HEK293 (cell line): ENCODE measurements around the gene NAV2.

ENCODE experiments used
- CTCF ChIA-PET: fragments of 350-600 bp; formaldehyde crosslinking; extraction: SDS; loops from one replicate; lab custom pipeline; 2021; ENCODE audit warnings: antibody characterized with exemption; lab: Yijun Ruan, JAX
- POLR2A ChIA-PET: fragments of 300-600 bp; formaldehyde crosslinking; extraction: SDS; loops from one replicate; lab custom pipeline; 2020; ENCODE audit warnings: antibody characterized with exemption, inconsistent platforms; lab: Yijun Ruan, JAX
- H3K27ac ChIP-seq: fragments of 200-500 bp; sonication (Bioruptor generic); 2 replicates; pipeline ENCODE4 v1.5.1; 2014; ENCODE audit warnings: low read depth, low read length, control low read depth, inconsistent platforms; ENCODE audit errors: extremely low read depth
- H3K36me3 ChIP-seq, 2 experiments: fragments of 200-500 bp in 1 of 2; sonication (Bioruptor generic) in 1 of 2; 1 replicate in 1 of 2; 2 replicates in 1 of 2; pipeline ENCODE4 v1.5.1; 2014 to 2017; ENCODE audit warnings: inconsistent platforms in 2 of 2, low read length in 2 of 2; ENCODE audit not compliant: control insufficient read depth in 2 of 2, insufficient read depth in 1 of 2
- H3K4me1 ChIP-seq: fragments of 200-500 bp; sonication (Bioruptor generic); 2 replicates; pipeline ENCODE4 v1.5.1; 2014; ENCODE audit warnings: mild to moderate bottlenecking, low read length, inconsistent platforms; ENCODE audit not compliant: control insufficient read depth, insufficient read depth
- H3K4me3 ChIP-seq: 2 replicates; pipeline ENCODE4 v1.5.1; 2011; ENCODE audit warnings: low read depth, mild to moderate bottlenecking, control low read depth, low read length, moderate library complexity
- H3K9me3 ChIP-seq: fragments of 200-500 bp; sonication (Bioruptor generic); 2 replicates; pipeline ENCODE4 v1.5.1; 2014; ENCODE audit warnings: low read depth, low read length, inconsistent platforms; ENCODE audit not compliant: control insufficient read depth, insufficient read depth
- CTCF ChIP-seq: fragments of 450-650 bp; formaldehyde crosslinking; IDR thresholded peaks from 2 replicates; pipeline ENCODE4 v1.5.1; 2016; ENCODE audit warnings: missing biosample characterization, missing genetic modification characterization
- HOXD13 ChIP-seq: sonication (generic); formaldehyde crosslinking; IDR thresholded peaks from 2 replicates; pipeline ENCODE4 v1.8.0; 2022; ENCODE audit warnings: missing genetic modification reagents, borderline replicate concordance
- SCRT1 ChIP-seq: fragments of 450-650 bp; formaldehyde crosslinking; IDR thresholded peaks from 2 replicates; pipeline ENCODE4 v1.5.1; 2016; ENCODE audit warnings: missing biosample characterization, missing genetic modification characterization, borderline replicate concordance
- SP2 ChIP-seq: fragments of 450-650 bp; formaldehyde crosslinking; IDR thresholded peaks from 2 replicates; pipeline ENCODE4 v1.5.1; 2016; ENCODE audit warnings: missing biosample characterization, missing genetic modification characterization
- WT1 ChIP-seq: fragments of 450-650 bp; formaldehyde crosslinking; IDR thresholded peaks from 2 replicates; pipeline ENCODE4 v1.5.1; 2016; ENCODE audit warnings: missing biosample characterization, missing genetic modification characterization
- ZBTB1 ChIP-seq: fragments of 450-650 bp; formaldehyde crosslinking; IDR thresholded peaks from 2 replicates; pipeline ENCODE4 v1.5.1; 2016; ENCODE audit warnings: missing biosample characterization, missing genetic modification characterization
- ZBTB17 ChIP-seq: fragments of 450-650 bp; formaldehyde crosslinking; IDR thresholded peaks from 2 replicates; pipeline ENCODE4 v1.5.1; 2016; ENCODE audit warnings: missing biosample characterization, missing genetic modification characterization
- ZBTB7A ChIP-seq: fragments of 450-650 bp; formaldehyde crosslinking; IDR thresholded peaks from 2 replicates; pipeline ENCODE4 v1.5.1; 2016; ENCODE audit warnings: low read depth, missing biosample characterization, missing genetic modification characterization
- ZFP37 ChIP-seq: fragments of 450-650 bp; formaldehyde crosslinking; IDR thresholded peaks from 2 replicates; pipeline ENCODE4 v1.5.1; 2016; ENCODE audit warnings: missing biosample characterization, missing genetic modification characterization
- ZIC2 ChIP-seq: fragments of 450-650 bp; formaldehyde crosslinking; IDR thresholded peaks from 2 replicates; pipeline ENCODE4 v1.5.1; 2016; ENCODE audit warnings: missing biosample characterization, missing genetic modification characterization
- ZNF18 ChIP-seq: fragments of 450-650 bp; formaldehyde crosslinking; IDR thresholded peaks from 2 replicates; pipeline ENCODE4 v1.5.1; 2016; ENCODE audit warnings: missing biosample characterization, missing genetic modification characterization
- ZNF221 ChIP-seq: fragments of 450-650 bp; formaldehyde crosslinking; IDR thresholded peaks from 2 replicates; pipeline ENCODE4 v1.5.1; 2017; ENCODE audit warnings: missing biosample characterization, missing genetic modification characterization, borderline replicate concordance
- ZNF239 ChIP-seq: fragments of 450-650 bp; formaldehyde crosslinking; IDR thresholded peaks from 2 replicates; pipeline ENCODE4 v1.5.1; 2016; ENCODE audit warnings: missing biosample characterization, missing genetic modification characterization
- ZNF302 ChIP-seq: fragments of 450-650 bp; formaldehyde crosslinking; IDR thresholded peaks from 2 replicates; pipeline ENCODE4 v1.5.1; 2016; ENCODE audit warnings: missing biosample characterization, missing genetic modification characterization, low read depth
- ZNF416 ChIP-seq: fragments of 450-650 bp; formaldehyde crosslinking; IDR thresholded peaks from 2 replicates; pipeline ENCODE4 v1.5.1; 2016; ENCODE audit warnings: missing biosample characterization, missing genetic modification characterization
- ZNF449 ChIP-seq: fragments of 450-650 bp; formaldehyde crosslinking; IDR thresholded peaks from 2 replicates; pipeline ENCODE4 v1.5.1; 2017; ENCODE audit warnings: missing biosample characterization, mild to moderate bottlenecking, missing genetic modification characterization, moderate library complexity
- ZNF510 ChIP-seq: fragments of 450-650 bp; formaldehyde crosslinking; IDR thresholded peaks from 2 replicates; pipeline ENCODE4 v1.5.1; 2018; ENCODE audit warnings: mild to moderate bottlenecking, missing genetic modification characterization, missing biosample characterization; ENCODE audit not compliant: insufficient replicate concordance
- ZNF530 ChIP-seq: fragments of 450-650 bp; formaldehyde crosslinking; IDR thresholded peaks from 2 replicates; pipeline ENCODE4 v1.5.1; 2016; ENCODE audit warnings: low read depth, missing biosample characterization, missing genetic modification characterization
- ZNF561 ChIP-seq: fragments of 450-650 bp; IDR thresholded peaks from 2 replicates; pipeline ENCODE4 v1.5.1; 2018; ENCODE audit warnings: missing biosample characterization, missing genetic modification characterization, borderline replicate concordance
- ZNF624 ChIP-seq: fragments of 450-650 bp; formaldehyde crosslinking; IDR thresholded peaks from 2 replicates; pipeline ENCODE4 v1.5.1; 2017; ENCODE audit warnings: missing biosample characterization, missing genetic modification characterization
- ZNF664 ChIP-seq: fragments of 450-650 bp; formaldehyde crosslinking; IDR thresholded peaks from 2 replicates; pipeline ENCODE4 v1.5.1; 2016; ENCODE audit warnings: missing biosample characterization, missing genetic modification characterization
- ZNF707 ChIP-seq: fragments of 450-650 bp; formaldehyde crosslinking; IDR thresholded peaks from 2 replicates; pipeline ENCODE4 v1.5.1; 2016; ENCODE audit warnings: missing biosample characterization, missing genetic modification characterization
- ZNF837 ChIP-seq: fragments of 450-650 bp; formaldehyde crosslinking; IDR thresholded peaks from 2 replicates; pipeline ENCODE4 v1.5.1; 2016; ENCODE audit warnings: missing biosample characterization, missing genetic modification characterization

The NAV2 gene

GRCh38 chr11:19929655-19930054, 217.0 kb downstream of the NAV2 start:
- CTCF ChIA-PET: interaction anchor here (0.6 to 2.0 kb wide), 3 partner anchors 10 to 203 kb away, joined by 3 to 11 read pairs (median 4); no protein-coding TSS in a partner anchor
- H3K4me3 ChIP-seq: no peak overlapping the region

GRCh38 chr11:19931141-19931770, 218.6 kb downstream of the NAV2 start:
- Histone ChIP-seq H3K4me1 (no peaks in the 10 kb centered on the region), H3K27ac (no peak overlapping the region), H3K9me3 (no peaks in the 10 kb centered on the region), H3K36me3 (peaks cover 0 to 4% of the 10 kb centered on the region in 2 experiments; a peak in 1 of 3 replicates), H3K4me3 (no peak overlapping the region)
- ChIA-PET POLR2A (interaction anchor here (0.6 kb wide), 1 partner anchor 338 kb away, joined by 3 read pairs; no protein-coding TSS in a partner anchor), CTCF (interaction anchor here (0.6 to 2.0 kb wide), 4 partner anchors 9 to 197 kb away, joined by 3 to 11 read pairs (median 4); no protein-coding TSS in a partner anchor)
- no peak for TF ChIP-seq ZBTB1
- no peak for TF ChIP-seq WT1 (tag by site-specific recombination)
- TF ChIP-seq SP2: no peak
- TF ChIP-seq ZNF18 (tag by site-specific recombination): no peak
- TF ChIP-seq ZNF707 (tag by site-specific recombination): no peak
- no peak for TF ChIP-seq ZNF221 (tag by site-specific recombination)
- no peak for TF ChIP-seq ZFP37
- no peak for TF ChIP-seq ZNF510 (tag by site-specific recombination)
- TF ChIP-seq ZNF664 (tag by site-specific recombination): no peak
- TF ChIP-seq ZIC2 (tag by site-specific recombination): no peak
- TF ChIP-seq ZNF837 (tag by site-specific recombination): no peak
- no peak for TF ChIP-seq ZBTB7A (tag by site-specific recombination)
- no peak for TF ChIP-seq ZNF302 (tag by site-specific recombination)
- no peak for TF ChIP-seq HOXD13 (CRISPR knock-in tag)
- no peak for TF ChIP-seq ZNF239
- no peak for TF ChIP-seq ZBTB17 (tag by site-specific recombination)
- no peak for TF ChIP-seq ZNF530 (tag by site-specific recombination)
- no peak for TF ChIP-seq ZNF624 (tag by site-specific recombination)
- TF ChIP-seq ZNF561 (tag by site-specific recombination): no peak

More at GRCh38 chr11:19929655-19930054, 217.0 kb downstream of the NAV2 start:
- TF ChIP-seq ZNF449 (tag by site-specific recombination) (no peak), ZNF416 (tag by site-specific recombination) (no peak), ZNF18 (tag by site-specific recombination) (no peak), SCRT1 (tag by site-specific recombination) (no peak), CTCF (no peak)
- H3K9me3 ChIP-seq: no peaks in the 10 kb centered on the region
- peaks cover 0 to 4% of the 10 kb centered on the region in 2 experiments; a peak in 1 of 3 replicates for H3K36me3 ChIP-seq
- POLR2A ChIA-PET: no interaction called here
- H3K27ac ChIP-seq: no peak overlapping the region
- H3K4me1 ChIP-seq: no peaks in the 10 kb centered on the region
